Neural cell (in vitro differentiated cells): Measurements from ENCODE around the gene HSPB3.

Source experiments
- EZH2 ChIP-seq: fragments of 200-600, 300-800 bp; shearing (Covaris generic), sonication (generic); IDR thresholded peaks from 2 replicates; pipeline ENCODE4 v1.6.1; 2014; ENCODE audit warnings: antibody characterized with exemption, low read length, borderline replicate concordance, mild to moderate bottlenecking; ENCODE audit not compliant: insufficient read depth, poor library complexity, severe bottlenecking
- MXI1 ChIP-seq: fragments of 450-650 bp; conservative IDR thresholded peaks from 2 replicates; pipeline ENCODE4 v1.6.1; 2014; ENCODE audit warnings: antibody characterized with exemption, mild to moderate bottlenecking; ENCODE audit not compliant: poor library complexity, severe bottlenecking
- POLR2AphosphoS5 ChIP-seq: IDR thresholded peaks from 2 replicates; pipeline ENCODE4 v1.6.1; 2012
- TF ChIP-seq, protein P1 (sequence below): fragments of 450-650 bp; IDR thresholded peaks from 2 replicates; pipeline ENCODE4 v1.5.1; 2014; ENCODE audit warnings: antibody characterized with exemption, mild to moderate bottlenecking, moderate library complexity; ENCODE audit not compliant: poor library complexity, severe bottlenecking

DNA sequence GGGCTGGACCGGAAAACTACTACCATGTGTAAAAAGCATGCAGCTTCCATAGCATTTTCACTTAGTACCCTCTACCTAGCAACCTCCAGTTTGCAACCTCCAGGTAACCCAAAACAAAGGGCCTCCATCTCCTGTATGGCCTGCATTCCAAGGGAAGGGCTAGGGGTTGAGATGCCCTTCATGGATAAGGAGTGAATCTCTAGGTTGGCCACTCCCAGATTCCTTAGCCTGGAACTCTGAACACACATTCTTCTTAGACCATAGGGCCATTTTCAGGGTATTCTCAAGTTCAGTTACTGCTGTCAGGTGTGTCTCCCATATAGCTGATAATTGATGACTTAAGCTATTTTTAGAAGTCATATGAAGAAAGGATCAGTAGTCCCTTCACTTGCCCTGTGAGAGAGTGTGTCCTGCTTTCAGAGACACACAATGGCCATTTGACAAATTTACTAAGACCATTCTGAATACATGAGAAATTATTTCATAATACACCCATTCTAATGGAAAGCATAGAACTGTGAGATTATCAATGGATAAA, 22.5 kb downstream of the HSPB3 start:
- no peak for TF ChIP-seq MXI1
- TF ChIP-seq, protein P1, sequence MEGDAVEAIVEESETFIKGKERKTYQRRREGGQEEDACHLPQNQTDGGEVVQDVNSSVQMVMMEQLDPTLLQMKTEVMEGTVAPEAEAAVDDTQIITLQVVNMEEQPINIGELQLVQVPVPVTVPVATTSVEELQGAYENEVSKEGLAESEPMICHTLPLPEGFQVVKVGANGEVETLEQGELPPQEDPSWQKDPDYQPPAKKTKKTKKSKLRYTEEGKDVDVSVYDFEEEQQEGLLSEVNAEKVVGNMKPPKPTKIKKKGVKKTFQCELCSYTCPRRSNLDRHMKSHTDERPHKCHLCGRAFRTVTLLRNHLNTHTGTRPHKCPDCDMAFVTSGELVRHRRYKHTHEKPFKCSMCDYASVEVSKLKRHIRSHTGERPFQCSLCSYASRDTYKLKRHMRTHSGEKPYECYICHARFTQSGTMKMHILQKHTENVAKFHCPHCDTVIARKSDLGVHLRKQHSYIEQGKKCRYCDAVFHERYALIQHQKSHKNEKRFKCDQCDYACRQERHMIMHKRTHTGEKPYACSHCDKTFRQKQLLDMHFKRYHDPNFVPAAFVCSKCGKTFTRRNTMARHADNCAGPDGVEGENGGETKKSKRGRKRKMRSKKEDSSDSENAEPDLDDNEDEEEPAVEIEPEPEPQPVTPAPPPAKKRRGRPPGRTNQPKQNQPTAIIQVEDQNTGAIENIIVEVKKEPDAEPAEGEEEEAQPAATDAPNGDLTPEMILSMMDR: no peak
- no peak for TF ChIP-seq EZH2
- no peak for TF ChIP-seq POLR2AphosphoS5
